ENCODE data around the gene GBE1.

The GBE1 gene

GRCh38 chr3:81468391-81468790 is 293.1 kb downstream of the GBE1 start:
- no peak for DNase-seq (ENCODE audit: low read depth in 2 of 2)

- no peak for DNase-seq (ENCODE audit: low read depth in 2 of 2)
Observed at GRCh38 chr3:81466201-81466560, 295.3 kb downstream of the GBE1 start.

- no peak for DNase-seq (ENCODE audit: low read depth in 2 of 2)
Observed at GRCh38 chr3:81465510-81466200, 295.8 kb downstream of the GBE1 start.

DNA sequence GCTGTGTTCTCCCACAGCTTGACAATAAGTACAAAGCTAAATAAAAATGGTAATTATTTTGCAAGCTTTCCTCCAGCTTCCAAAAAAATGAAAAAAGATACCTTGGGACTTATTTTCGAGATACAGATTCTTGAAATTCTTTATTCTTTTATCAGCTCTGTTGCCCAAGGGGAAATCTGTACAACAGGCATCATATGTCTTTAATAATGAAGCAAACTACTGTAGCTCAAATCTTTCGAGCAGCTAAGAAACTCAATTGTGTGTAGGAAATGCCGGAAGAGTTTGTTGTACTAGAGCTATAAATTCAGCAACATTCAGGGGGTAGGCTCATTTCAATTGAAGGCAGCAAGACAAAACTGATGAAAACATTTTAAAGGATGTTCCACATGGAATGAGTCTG is 297.7 kb downstream of the GBE1 start:
- DNase-seq (ENCODE audit: low read depth in 2 of 2), result no peak

DNA sequence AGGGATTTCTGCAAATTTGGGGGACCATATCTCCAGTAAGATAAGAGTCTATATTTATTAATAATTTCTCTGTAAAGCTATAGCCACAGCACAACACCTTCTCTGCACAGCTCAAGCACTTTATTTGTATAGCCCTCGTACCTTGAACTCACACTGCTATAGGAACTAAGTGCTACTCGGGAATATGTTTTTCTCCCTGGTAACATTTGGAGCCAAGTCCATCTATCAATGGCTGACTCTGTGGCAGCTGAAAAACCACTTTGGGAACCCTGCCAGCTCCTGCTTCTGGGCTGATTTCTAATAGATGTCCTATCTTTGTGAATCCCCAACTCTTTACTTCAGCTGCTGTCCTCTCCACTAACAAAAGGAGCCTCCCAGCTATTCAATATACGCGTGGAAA is 298.5 kb downstream of the GBE1 start:
- DNase-seq (ENCODE audit: low read depth in 2 of 2), result no peak

DNA sequence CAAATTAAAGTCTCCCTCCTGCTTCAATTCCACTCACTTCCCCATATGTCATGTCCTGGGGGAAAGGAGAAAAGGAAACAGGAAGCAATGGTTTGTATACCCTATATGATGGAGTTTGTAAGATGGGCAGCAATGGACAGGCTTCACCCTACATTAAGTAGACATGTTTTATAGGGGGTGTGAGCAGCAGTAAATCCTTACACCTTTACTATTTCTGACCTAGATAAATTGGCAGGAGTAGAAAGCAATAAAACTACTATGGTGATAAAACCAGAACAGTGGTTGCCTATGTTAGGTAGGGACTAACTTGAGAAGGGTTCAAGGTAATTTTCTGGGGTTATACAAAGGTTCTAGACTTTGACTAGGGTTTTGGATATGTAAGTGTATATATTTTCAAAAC is 301.7 kb downstream of the GBE1 start:
- no peak for DNase-seq (ENCODE audit: low read depth in 2 of 2)

- no peak for DNase-seq (ENCODE audit: low read depth in 2 of 2)
Observed at GRCh38 chr3:81452418-81452817, 309.0 kb downstream of the GBE1 start.

- no peak for DNase-seq (ENCODE audit: low read depth in 2 of 2)
Observed at GRCh38 chr3:81451611-81452010, 309.8 kb downstream of the GBE1 start.

- DNase-seq (ENCODE audit: low read depth in 2 of 2), result no peak
Observed at GRCh38 chr3:81451140-81451539, 310.3 kb downstream of the GBE1 start.

GRCh38 chr3:81446806-81447205 is 314.6 kb downstream of the GBE1 start:
- DNase-seq (ENCODE audit: low read depth in 2 of 2), result no peak

GRCh38 chr3:81445712-81446111 is 315.7 kb downstream of the GBE1 start:
- no peak for DNase-seq (ENCODE audit: low read depth in 2 of 2)

- DNase-seq (ENCODE audit: low read depth in 2 of 2), result no peak
Observed at GRCh38 chr3:81444817-81445460, 316.5 kb downstream of the GBE1 start.

- no peak for DNase-seq (ENCODE audit: low read depth in 2 of 2)
Observed at GRCh38 chr3:81443958-81444357, 317.5 kb downstream of the GBE1 start.

GRCh38 chr3:81443457-81443782 is 318.0 kb downstream of the GBE1 start:
- no peak for DNase-seq (ENCODE audit: low read depth in 2 of 2)

GRCh38 chr3:81442758-81443456 is 318.5 kb downstream of the GBE1 start:
- DNase-seq (ENCODE audit: low read depth in 2 of 2), result no peak

GRCh38 chr3:81440661-81441060 is 320.8 kb downstream of the GBE1 start:
- DNase-seq (ENCODE audit: low read depth in 2 of 2), result no peak
